Lower leg skin (tissue), 3 donors: ENCODE results near the gene DSC1.

ENCODE experiments used
- CTCF ChIP-seq, 3 donors: fragments of 450-650 bp; IDR thresholded peaks; one replicate each; pipeline ENCODE4 v1.5.1; 2016; ENCODE audit warnings: antibody characterized with exemption in 3 of 3, mild to moderate bottlenecking in 3 of 3, moderate library complexity in 2 of 3
- POLR2A ChIP-seq, 2 donors: fragments of 450-650 bp; IDR thresholded peaks; one replicate each; pipeline ENCODE4 v1.6.1; 2016 to 2017; ENCODE audit warnings: antibody characterized with exemption in 2 of 2, mild to moderate bottlenecking in 1 of 2, moderate library complexity in 1 of 2

GRCh38 chr18:31171144-31171839, 8.6 kb upstream of the DSC1 start:
- TF ChIP-seq CTCF (IDR thresholded peaks at IDR 0.05) (no peak), POLR2A (IDR thresholded peaks at IDR 0.05) (no peak)
